Measurements from ENCODE around the gene EFCAB7. TPM values are rescaled to one million over a fixed set of nuclear protein-coding genes. Genes with fewer than 3 reads are reported as not detected.

EFCAB7 gene
- total RNA-seq, 1 donor, result 15.7 TPM

DNA sequence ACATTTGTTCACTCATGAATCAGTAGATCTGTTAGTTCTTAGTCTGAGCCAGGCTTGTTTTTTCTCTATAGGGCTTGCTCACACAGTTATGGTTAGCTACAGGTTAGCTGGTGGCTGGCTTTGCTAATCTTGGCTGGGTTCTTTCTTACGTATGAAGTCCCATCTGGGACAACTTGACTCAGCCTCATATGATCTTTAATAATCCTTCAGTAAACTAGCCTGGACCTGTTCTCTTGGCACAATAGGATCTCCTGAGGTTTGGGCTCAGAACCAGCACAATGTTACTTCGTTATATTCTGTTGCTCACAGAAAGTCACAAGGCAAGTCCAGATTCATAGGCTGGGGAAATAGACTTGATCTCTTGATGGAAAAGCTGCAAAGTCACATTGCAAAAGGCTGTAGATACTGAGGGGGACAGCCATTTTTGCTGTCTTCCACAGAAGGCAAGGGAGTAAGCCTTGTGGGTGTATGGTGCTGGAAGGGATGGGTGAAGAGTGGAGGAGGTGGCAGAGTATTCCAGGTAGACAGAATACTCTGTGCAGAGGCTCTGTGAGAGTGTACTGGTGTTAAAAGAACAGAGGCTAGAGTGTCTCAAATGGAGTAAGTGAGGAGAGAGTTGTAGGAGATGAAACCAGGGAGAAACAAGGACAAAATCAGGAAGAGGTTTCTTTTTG lies 24.4 kb downstream of the EFCAB7 start:
- no peak overlapping the region for H3K4me3 ChIP-seq (ENCODE audit: low read depth, low read length)
- TF ChIP-seq, protein P1, sequence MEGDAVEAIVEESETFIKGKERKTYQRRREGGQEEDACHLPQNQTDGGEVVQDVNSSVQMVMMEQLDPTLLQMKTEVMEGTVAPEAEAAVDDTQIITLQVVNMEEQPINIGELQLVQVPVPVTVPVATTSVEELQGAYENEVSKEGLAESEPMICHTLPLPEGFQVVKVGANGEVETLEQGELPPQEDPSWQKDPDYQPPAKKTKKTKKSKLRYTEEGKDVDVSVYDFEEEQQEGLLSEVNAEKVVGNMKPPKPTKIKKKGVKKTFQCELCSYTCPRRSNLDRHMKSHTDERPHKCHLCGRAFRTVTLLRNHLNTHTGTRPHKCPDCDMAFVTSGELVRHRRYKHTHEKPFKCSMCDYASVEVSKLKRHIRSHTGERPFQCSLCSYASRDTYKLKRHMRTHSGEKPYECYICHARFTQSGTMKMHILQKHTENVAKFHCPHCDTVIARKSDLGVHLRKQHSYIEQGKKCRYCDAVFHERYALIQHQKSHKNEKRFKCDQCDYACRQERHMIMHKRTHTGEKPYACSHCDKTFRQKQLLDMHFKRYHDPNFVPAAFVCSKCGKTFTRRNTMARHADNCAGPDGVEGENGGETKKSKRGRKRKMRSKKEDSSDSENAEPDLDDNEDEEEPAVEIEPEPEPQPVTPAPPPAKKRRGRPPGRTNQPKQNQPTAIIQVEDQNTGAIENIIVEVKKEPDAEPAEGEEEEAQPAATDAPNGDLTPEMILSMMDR (IDR thresholded peaks at IDR 0.05; ENCODE audit: insufficient read depth, low read length), result no peak
- DNase-seq (ENCODE audit: low read depth), result peak; percentile 99

DNA sequence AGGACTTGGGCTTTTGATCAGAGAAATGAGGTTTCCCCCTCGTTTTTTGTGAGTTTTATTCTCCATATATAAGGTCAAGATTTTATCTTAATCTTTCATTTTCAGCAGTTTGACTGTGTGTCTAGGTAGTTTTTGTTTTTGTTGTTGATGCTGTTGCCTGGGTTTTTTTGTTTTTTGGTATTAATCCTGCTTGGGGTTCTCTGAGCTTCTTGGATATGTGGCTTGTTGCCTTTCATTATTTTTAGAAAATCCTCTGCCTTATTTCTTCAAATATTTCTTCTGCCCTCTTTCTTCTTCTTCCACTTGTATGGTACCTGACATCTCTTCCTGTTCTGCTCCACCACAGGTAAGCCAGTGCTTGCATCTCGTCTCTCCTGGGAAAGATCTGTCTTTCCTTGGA lies 25.0 kb downstream of the EFCAB7 start:
- TF ChIP-seq, protein P1 (IDR thresholded peaks at IDR 0.05; ENCODE audit: insufficient read depth, low read length), result no peak
- no peak overlapping the region for H3K4me3 ChIP-seq (ENCODE audit: low read depth, low read length)

DNA sequence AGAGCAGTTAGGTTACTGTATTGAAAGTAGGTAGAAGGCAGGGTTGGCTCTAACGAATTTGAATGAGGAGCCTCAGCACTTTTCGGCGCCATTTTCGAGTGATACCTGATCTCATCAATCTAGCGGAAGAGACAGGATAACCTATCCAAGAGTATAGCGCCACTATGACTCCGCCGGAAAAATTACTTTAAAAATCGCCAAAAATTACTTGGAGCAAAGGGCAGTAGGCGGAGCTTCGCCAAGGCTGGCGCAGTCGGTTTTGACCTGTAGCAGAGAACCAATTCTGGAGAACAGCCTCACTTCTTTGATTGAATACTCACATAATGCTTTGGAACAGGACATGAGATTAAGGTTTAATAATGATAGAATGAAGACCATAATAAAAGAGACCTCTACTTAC lies 25.6 kb downstream of the EFCAB7 start:
- H3K4me3 ChIP-seq (ENCODE audit: low read depth, low read length), result no peak overlapping the region
- TF ChIP-seq, protein P1 (IDR thresholded peaks at IDR 0.05; ENCODE audit: insufficient read depth, low read length), result no peak
- DNase-seq (ENCODE audit: low read depth), result no peak

More for the DNA sequence above, 25.0 kb downstream of the EFCAB7 start:
- DNase-seq (ENCODE audit: low read depth), result peak; percentile 2

DNA sequence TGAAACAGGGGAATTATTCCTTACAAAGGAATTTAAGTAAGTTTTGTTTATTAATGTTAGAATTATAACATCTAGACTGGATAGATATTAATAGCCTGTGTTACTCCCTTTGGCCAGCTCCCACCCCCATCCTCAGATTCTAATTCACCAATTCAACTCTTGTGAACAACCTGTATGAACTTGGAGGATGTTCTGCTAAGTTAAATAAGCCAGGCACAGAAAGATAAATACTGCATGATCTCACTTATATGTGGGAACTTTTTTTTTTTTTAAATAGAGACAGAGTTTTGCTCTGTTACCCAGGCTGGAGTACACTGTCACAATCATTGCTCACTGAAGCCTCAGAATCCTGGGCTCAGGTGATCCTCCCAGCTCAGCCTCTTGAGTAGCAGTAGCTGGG lies 32.2 kb downstream of the EFCAB7 start:
- H3K4me3 ChIP-seq (ENCODE audit: low read depth, low read length), result no peak overlapping the region
- TF ChIP-seq, protein P1 (IDR thresholded peaks at IDR 0.05; ENCODE audit: insufficient read depth, low read length), result no peak
- DNase-seq (ENCODE audit: low read depth), result no peak

DNA sequence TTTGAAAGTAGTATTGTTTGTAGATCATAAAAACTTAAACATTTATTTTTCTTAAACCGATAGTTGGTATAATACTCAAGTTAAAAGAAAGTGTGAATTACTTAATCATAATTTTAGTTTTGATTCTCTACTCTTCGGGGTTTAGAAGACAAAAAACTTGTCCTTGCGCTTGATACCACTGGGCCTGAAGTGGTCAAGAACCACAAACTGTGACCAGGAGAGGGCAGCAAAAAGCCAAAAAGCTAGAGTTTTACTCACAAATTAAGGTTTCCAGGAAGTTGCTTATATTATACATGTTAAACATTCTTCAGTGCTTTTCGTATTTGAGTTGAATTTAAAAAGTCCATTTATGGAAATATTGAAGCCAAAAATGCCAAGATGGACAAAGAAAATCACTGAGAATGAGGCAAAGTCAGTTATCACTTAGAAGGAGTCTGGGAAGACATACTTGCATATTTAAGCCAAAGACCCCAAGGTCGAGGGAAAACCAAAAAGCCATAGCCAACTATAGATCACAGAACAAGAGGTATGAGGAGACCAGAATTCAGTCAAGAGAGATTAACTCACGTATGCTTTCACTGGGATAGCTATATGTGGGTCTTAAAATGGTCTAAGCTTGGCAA lies 34.2 kb downstream of the EFCAB7 start:
- TF ChIP-seq, protein P1 (IDR thresholded peaks at IDR 0.05; ENCODE audit: insufficient read depth, low read length), result peak; percentile 74
- DNase-seq (ENCODE audit: low read depth), result peak; percentile 72
- no peak overlapping the region for H3K4me3 ChIP-seq (ENCODE audit: low read depth, low read length)

DNA sequence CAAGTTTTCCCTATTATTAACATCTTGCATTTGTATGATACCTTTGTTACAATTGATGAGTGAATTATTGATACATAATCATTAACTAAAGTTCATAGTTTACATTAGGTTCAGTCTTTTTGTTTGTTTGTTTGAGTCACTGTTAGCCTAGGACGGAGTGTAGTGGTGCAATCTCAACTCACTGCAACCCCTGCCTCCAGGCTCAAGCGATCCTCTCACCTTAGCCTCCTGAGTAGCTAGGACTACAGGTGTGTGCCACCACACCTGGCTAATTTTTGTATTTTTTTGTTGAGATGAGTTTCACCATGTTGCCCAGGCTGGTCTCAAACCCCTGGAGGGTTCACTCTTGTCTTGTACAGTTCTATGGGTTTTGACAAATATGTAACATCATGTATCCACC lies 36.0 kb downstream of the EFCAB7 start:
- DNase-seq (ENCODE audit: low read depth), result no peak
- TF ChIP-seq, protein P1 (IDR thresholded peaks at IDR 0.05; ENCODE audit: insufficient read depth, low read length), result no peak

More for the DNA sequence above, 36.0 kb downstream of the EFCAB7 start:
- no peak overlapping the region for H3K4me3 ChIP-seq (ENCODE audit: low read depth, low read length)
